NCI-H774 (cell line): ENCODE results near the gene GLT1D1.
"Not testable (repeated sequence)": the region's sequence is repeated elsewhere in the genome, so short reads cannot be mapped to it uniquely, and the experiment has no call there.

ENCODE experiments used
- DNase-seq: peaks from one replicate; lab custom pipeline; 2025; lab: John Stamatoyannopoulos, UW

Gene GLT1D1

GRCh38 chr12:128820723-128821432 lies 32.4 kb upstream of the GLT1D1 start:
- DNase-seq: no peak

- peak; percentile 34 for DNase-seq
These were observed 29.9 kb upstream of the GLT1D1 start for GRCh38 chr12:128823216-128823915.

DNA sequence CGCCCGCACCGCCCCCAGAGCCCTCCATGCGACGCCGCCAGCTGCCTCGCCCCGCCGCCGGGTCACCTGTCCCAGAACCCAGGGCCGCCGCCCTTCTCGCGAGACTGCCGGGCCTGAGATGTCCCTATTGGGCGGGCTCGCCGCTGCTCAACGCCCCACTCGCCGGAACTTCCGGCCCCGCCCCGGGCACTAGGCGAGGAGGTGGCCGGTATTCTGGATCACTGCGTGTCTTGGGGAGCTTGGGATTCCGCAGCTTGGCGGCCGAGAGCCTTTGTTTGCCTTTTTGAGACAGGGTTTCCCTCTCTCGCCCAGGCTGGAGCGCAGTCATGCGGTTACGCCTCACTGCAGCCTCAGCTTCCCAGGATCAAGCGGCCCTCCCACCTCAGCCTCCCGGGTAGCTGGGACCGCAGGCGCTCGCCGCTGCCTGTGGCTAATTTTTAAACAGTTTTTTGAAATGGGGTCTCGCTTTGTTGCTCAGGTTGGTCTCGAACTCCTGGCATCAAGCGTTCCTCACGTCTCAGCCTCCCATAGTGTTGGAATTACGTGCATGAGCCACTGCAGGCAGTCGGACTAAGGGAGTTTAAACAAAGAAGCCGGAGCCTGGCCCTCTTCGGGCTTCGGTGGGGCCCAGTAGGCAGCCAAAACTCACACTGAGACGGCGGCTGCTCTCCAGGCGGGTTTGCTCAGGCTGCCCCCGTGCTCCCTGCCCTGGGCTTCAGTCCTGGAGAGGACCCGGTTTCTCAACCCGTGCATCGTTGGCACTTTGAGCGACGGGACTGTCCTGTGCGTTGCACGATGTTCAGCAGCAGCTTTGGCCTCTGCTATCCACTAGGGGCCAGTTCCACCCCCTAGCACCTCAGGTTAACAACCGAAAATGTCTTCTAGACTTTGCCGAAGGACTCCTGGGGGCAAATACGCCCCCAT lies 29.1 kb upstream of the GLT1D1 start, which contains the start of gene SLC15A4:
Gene SLC15A4, minus strand, starts transcription at position 43 of the 924 bp plus-strand sequence. Its CDS starts 15 bp downstream, at position 28.
- DNase-seq: peak; percentile 97

GRCh38 chr12:128825835-128826234 lies 27.4 kb upstream of the GLT1D1 start:
- no peak for DNase-seq

DNA sequence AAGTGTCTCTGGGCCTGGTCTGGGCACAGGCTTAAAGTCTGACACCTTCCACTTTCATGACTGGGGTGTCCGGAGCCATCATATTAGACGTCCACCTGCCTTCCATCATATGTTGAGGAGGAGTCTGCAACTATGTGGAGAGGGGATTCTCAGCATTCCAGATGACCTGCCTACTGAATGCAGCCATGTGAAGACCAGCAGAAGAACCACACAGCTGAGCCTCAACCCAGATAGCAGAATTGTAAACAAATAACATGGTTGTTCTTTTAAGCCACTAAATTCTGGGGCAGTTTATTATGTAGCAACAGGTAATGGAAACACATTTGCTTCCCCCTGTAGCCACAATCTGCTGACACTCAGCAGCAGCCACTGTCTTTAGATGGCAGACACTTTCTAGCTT lies 25.6 kb upstream of the GLT1D1 start:
- DNase-seq: no peak

GRCh38 chr12:128829861-128830504 lies 23.3 kb upstream of the GLT1D1 start:
- DNase-seq: no peak

- no peak for DNase-seq
These were observed 22.8 kb upstream of the GLT1D1 start for GRCh38 chr12:128830505-128830893.

GRCh38 chr12:128833418-128833817 lies 19.9 kb upstream of the GLT1D1 start:
- DNase-seq: no peak

GRCh38 chr12:128839885-128840284 lies 13.4 kb upstream of the GLT1D1 start:
- not testable (repeated sequence) for DNase-seq

- DNase-seq: no peak
These were observed 12.3 kb upstream of the GLT1D1 start for GRCh38 chr12:128840862-128841468.

GRCh38 chr12:128842579-128842978 lies 10.7 kb upstream of the GLT1D1 start:
- no peak for DNase-seq

DNA sequence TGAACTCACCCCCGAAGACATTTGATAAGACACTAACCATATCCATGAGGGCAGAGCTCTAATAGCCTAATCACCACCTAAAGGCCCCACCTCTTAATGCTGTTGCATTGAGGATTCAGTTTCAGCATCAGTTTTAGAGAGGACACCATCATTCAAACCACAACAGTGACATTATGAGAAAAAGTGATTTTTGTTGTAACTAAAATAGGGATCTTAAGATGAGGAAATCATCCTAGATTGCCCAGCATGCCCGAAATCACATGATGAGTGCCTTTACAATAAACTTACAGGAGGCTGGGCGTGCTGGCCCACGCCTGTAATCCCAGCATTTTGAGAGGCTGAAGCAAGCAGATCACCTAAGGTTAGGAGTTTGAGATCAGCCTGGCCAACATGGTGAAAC lies 9.7 kb upstream of the GLT1D1 start:
- DNase-seq: no peak

DNA sequence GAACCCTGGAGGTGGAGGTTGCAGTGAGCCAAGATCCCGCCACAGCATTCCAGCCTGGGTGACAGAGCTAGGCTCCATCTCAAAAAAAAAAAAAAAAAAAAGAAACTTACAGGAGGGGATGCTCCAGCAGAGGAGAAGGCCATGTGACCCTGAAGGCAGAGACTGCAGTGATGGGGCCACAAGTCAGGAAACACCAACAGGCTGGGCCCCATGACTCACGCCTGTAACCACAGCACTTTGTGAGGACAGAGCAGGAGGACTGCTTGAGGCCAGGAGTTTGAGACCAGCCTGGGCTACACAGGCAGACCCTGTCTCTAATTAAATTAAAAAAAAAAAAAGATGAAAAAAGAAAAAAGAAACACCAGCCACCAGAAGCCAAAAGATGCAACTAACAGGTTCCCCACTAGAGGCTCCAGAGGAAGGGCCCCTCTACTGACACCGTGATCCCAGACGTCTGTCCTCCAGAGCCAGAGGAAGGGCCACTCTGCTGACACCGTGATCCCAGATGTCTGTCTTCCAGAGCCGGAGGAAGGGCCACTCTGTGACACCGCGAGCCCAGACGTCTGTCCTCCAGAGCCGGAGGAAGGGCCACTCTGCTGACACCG lies 9.1 kb upstream of the GLT1D1 start:
- no peak for DNase-seq

- not testable (repeated sequence) for DNase-seq
These were observed 6.6 kb upstream of the GLT1D1 start for GRCh38 chr12:128846671-128847070.

GRCh38 chr12:128848371-128848770 lies 4.9 kb upstream of the GLT1D1 start:
- no peak for DNase-seq

- not testable (repeated sequence) for DNase-seq
These were observed 3.5 kb upstream of the GLT1D1 start for GRCh38 chr12:128849806-128850205.

DNA sequence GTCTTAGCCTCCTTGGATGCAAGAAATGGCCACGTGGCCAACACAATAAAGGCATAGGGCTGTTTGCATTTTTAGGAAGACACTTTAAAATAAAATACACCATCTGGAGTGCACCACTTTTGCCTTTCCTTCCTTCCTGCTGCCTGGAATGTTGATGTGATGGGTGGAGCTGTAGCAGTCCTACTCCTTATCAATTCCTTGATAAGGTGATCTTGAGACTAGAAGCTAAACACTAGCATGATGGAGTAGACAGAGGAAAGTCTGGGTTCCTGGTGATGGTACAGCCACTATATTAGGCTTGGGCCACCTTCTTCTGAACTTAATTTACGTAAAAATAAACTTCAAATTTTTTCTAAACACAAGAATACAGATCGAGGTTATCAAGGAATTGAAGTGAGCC lies 2.9 kb upstream of the GLT1D1 start:
- no peak for DNase-seq

GRCh38 chr12:128851429-128851828 lies 1.8 kb upstream of the GLT1D1 start:
- not testable (repeated sequence) for DNase-seq

GRCh38 chr12:128852026-128852698 lies 1.1 kb upstream of the GLT1D1 start:
- no peak for DNase-seq

GRCh38 chr12:128853600-128854197 lies 421 bp downstream of the GLT1D1 start:
- DNase-seq: no peak
